GM19468 (cell line): Measurements from ENCODE around the gene ZBP1.
A peak's percentile ranks its signal among the peaks of the same experiment; 100 is the strongest.

ENCODE experiments used
- ATAC-seq: cut with Tn5 transposase; IDR thresholded peaks from one replicate; pipeline ENCODE4 v1.9.1; 2021; ENCODE audit warnings: mild to moderate bottlenecking, moderate library complexity, moderate number of reproducible peaks; ENCODE audit not compliant: unreplicated experiment; ENCODE audit errors: extremely low read depth

The ZBP1 gene

DNA sequence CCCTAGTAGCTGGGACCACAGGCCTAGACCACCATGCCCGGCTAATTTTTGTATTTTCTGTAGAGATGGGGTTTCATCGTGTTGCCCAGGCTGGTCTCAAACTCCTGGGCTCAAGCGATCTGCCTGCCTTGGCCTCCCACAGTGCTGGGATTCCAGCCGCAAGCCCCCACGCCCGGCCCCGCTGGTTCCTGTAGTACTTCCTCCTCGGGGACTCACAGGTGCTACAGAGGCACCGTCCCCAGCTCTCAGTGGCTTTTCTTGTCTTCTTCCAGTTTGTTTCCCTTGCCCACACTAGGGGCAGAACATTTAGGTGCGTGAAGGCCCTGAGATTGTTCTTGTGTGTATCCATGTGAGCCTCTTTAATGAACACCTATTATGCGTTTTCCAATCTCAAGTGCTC lies 773 bp upstream of the ZBP1 start:
- ATAC-seq, result no peak

GRCh38 chr20:57619051-57619831 lies 985 bp downstream of the ZBP1 start:
- peak; percentile 41 for ATAC-seq

DNA sequence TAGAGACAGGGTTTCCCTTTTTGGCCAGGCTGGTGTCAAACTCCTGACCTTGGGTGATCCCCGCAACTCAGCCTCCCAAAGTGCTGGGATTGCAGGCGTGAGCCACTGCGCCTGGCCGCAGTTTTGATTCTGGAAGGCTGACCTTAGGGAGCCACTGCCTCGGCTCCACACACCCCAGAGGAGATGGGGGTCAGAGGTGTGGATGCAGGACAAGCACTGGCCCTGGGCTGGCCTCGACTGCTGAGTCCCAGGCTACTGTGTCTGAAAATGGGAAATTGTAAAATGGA lies 1.5 kb downstream of the ZBP1 start:
- ATAC-seq, result no peak

DNA sequence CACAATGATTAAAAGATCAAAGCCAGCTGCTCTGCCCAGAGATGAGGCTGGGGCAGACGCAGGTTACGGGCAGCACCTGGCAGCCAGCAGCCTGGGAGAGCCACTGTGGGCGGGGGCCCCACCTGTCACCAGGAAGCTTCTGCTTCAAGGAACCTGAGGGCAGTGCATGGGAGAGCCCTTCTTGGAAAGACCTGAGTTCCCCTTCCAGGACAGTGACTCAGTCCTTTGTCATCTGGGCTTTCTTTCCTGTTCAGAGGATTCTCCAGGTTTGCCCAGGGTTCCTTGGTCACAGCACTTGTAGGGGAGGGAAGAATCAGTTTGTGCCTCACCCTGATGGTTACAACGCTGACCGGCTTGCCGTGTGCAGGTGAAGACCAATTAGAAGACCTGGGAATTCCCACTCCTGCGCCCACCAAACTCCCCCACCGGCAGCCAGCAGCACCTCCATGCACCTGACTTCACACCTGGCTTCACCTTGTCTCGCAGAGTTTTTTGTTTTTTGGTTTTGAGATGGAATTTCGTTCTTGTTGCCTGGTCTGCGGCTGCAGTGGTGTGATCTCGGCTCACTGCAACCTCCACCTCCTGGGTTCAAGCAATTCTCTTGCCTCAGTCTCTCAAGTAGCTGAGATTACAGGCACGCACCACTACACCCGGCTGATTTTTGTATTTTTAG lies 2.0 kb downstream of the ZBP1 start:
- no peak for ATAC-seq

GRCh38 chr20:57617079-57617795 lies 3.0 kb downstream of the ZBP1 start:
- ATAC-seq, result no peak

GRCh38 chr20:57616143-57616951 lies 3.9 kb downstream of the ZBP1 start:
- no peak for ATAC-seq

- ATAC-seq, result no peak
Measured at GRCh38 chr20:57615445-57615811, 4.8 kb downstream of the ZBP1 start.

DNA sequence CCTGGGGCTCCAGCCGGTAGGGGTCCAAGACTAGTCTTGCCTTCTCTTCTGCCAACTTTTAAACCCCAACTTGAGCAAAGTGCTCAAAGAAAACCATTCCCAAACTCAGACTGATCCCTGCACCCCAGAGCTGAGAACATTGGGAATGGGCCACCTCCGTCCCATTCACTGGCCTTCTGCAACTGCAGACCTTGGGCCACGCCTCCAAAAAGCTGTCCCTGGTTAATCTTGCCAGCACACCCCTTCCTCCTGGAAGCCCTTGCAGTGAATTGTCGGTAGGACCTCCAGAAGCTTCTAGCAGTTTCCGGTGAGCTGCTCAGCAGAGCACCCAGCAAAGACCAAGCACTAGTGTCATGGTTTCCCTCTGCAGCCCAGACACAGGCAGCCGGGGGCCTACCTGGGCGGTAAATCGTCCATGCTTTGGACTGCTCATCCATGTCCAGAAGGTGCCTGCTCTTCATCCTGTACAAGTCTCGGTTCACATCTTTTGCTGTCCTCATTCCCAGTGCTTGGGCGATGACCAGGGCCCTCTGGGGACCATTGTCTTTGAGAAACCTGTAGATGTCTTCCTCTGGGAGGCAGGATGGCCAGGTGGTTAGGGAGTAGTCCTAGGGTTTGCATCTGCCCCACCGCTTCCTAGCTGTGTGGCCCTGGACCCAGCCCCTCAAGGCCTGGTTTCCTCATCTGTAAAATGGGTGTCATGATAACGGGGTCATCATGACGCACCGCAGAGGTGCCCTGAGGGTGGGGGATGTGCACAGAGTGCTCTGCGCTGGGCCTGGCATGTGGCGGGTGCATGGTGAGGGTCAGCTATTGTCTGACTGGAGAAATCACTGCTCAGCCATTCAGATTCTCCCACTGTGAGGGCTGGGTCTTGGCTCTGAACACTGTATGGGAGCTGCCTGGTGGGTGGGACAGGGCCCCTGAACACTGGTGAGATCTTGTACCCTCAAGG lies 5.5 kb downstream of the ZBP1 start:
- no peak for ATAC-seq

- ATAC-seq, result no peak
Measured at GRCh38 chr20:57613481-57613921, 6.7 kb downstream of the ZBP1 start.

DNA sequence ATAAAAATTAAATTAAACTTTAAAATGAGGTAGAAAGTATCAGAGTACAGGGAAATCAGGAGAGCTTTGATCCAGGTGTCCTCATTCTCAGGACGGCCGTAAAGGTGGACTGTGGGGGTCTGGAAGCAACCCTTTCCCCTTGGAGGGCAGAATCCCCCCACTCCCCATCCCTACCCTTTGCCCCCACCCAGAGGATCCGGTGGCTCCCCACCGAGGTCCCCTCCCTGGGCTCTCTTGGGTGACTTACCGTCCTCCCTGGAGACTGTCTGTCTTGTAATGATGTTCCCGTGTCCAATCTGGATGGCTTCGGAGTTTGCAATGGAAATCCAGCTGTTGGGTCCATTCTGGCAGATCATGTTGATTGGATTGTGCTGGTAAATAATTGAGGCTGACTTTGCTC lies 7.3 kb downstream of the ZBP1 start:
- ATAC-seq, result no peak

GRCh38 chr20:57612436-57612835 lies 7.8 kb downstream of the ZBP1 start:
- no peak for ATAC-seq

DNA sequence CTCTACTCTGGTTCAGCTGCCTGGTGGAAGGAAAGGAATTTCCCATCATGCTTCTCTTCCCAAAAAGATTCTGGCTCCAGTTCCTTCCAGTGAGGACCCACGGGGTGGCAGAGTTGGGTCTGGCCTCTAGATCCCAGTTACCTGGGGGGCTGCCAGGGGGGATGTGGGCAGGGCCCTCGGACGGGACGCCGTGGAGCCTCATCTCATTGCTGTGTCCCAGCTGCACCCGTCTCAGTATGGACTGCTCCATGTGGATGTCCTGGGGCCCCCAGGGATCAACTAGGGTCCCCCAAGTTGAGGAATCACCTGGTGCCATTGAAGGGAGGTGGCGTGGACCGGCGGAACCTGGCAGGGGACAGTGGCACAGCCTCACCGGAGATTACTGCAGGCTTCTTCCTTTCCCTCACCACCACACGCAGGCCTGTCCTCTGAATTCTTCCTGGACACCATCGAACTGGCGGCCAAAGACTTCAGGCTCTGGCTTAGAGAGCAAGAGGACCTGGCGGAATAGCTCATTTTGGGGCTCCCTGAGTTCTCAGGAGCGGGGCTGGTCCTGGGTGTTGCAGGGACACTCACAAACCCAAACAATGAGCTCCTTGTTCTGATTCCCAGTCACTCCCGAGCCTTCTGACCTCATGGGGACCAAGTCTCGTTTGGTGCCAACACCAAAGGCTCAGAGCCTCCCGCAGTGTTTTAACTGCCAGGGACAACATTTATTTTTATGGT lies 8.5 kb downstream of the ZBP1 start:
- ATAC-seq, result no peak

- ATAC-seq, result no peak
Measured at GRCh38 chr20:57610261-57610952, 9.8 kb downstream of the ZBP1 start.

DNA sequence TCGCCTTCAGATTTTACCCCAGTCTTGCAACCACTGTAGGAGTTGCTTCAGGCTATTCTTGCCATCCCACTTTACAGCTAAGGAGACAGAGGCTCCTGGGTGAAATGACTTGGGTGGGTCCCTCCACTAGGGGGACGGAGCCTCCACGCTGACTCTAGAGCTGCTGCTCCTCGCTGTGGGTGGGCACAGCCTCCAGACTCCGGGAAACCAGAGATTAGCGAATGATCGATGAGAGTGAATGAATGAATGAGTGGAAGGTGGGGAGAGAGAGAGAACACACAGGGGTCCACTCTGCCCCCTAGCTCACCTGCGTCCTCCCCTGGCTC lies 10.4 kb downstream of the ZBP1 start:
- ATAC-seq, result no peak

- ATAC-seq, result no peak
Measured at GRCh38 chr20:57609086-57609841, 11.0 kb downstream of the ZBP1 start.

GRCh38 chr20:57608516-57608915 lies 11.7 kb downstream of the ZBP1 start:
- no peak for ATAC-seq

DNA sequence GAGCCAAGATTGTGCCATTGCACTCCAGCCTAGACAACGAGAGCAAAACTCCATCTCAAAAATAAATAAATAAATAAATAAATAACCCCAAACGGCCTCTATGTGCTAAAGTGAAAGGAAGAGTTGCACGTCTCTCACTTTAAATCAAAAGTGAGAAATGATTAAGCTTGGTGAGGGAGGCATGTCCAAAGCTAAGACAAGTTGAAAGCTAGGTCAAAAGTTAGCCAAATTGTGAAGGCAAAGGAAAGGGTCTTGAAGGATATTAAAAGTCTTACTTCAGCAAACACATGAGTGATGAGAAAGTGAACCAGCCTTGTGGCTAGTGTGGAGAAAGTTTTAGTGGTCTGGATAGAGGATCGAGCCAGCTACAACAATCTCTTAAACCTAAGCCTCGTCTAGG lies 14.3 kb downstream of the ZBP1 start:
- ATAC-seq, result no peak

DNA sequence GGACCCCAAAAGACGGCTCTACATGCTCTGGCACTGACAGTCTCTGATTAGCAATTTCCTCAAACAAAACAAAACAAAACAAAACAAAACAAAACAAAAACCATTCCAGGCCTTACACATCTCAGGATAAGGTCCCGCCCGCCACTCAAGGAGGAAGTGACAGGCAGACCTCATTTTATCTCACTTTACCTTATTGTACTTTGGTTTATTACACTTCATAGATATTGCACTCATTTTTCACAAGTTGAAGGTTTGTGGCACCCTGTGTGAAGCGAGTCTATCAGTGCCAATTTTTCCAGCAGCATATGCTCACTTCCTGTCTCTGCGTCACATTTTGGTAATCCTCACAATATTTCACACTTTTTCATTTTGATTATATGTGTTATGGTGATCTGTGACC lies 15.2 kb downstream of the ZBP1 start:
- ATAC-seq, result no peak
